Middle frontal gyrus (tissue), 1 donor: ENCODE results near the gene VPREB3.
"Not testable (repeated sequence)": the region's sequence is repeated elsewhere in the genome, so short reads cannot be mapped to it uniquely, and the experiment has no call there.

Experiments used
- DNase-seq: peaks from one replicate; pipeline ENCODE4 v3.0.0-alpha.2; 2015; ENCODE audit warnings: low spot score; ENCODE audit errors: extremely low spot score

Gene VPREB3

GRCh38 chr22:23742505-23743264 is 11.5 kb downstream of the VPREB3 start:
- no peak for DNase-seq

DNA sequence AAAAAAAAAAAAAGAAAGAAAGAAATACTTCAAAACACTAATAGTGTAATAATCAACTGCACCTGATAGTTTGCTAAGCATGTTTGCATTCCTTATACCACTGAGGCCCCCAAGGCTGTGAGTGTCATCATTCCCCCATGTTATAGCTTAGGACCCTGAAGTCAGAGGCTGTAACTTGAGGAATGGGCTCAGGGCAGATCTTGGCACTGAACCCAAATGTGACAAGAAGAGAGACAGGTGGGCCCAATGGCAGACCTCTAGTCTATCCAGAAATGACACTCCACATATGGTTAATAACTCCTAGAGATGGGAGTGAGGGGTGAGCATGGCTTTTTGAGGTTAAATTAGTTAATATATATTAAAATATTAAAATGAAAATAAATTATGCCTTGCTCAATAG is 16.5 kb downstream of the VPREB3 start:
- no peak for DNase-seq

DNA sequence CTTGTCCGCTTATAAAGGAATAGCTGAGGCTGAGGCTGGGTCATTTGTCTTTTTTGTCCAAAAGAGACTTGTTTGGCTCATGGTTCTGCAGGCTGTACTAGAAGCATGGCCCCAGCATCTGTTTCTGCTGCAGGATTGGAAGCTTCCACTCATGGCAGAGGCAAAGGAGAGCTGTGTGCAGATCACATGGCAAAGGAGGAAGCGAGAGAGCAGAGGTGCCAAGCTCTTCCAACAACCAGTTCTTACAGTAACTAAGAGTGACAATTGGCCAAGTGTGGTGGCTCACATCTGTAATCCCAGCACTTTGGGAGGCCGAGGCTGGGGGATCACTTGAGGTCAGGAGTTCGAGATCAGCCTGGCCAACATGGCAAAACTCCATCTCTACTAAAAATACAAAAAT is 26.1 kb downstream of the VPREB3 start:
- DNase-seq: not testable (repeated sequence)

- no peak for DNase-seq
Observed at GRCh38 chr22:23722724-23723123, 31.5 kb downstream of the VPREB3 start.

DNA sequence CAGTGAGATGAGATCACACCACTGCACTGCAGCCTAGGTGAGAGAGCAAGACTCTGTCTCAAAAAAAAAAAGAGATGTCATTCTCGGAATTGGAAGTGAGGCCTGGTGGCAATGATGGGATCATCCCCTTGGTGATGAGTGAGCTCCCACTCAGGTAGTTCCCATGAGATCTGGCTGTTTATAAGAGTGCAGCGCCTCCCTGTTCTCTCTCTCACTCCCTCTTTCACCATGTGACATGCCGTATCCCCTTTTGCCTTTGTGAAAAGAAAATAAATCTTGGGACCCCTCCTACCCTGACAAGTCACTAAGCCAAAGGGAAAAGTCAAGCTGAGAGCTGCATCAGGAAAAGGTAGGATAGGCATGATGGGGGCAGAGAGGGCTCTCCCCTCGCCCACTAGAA is 32.1 kb downstream of the VPREB3 start:
- no peak for DNase-seq

- DNase-seq: no peak
Observed at GRCh38 chr22:23720855-23721254, 33.4 kb downstream of the VPREB3 start.

DNA sequence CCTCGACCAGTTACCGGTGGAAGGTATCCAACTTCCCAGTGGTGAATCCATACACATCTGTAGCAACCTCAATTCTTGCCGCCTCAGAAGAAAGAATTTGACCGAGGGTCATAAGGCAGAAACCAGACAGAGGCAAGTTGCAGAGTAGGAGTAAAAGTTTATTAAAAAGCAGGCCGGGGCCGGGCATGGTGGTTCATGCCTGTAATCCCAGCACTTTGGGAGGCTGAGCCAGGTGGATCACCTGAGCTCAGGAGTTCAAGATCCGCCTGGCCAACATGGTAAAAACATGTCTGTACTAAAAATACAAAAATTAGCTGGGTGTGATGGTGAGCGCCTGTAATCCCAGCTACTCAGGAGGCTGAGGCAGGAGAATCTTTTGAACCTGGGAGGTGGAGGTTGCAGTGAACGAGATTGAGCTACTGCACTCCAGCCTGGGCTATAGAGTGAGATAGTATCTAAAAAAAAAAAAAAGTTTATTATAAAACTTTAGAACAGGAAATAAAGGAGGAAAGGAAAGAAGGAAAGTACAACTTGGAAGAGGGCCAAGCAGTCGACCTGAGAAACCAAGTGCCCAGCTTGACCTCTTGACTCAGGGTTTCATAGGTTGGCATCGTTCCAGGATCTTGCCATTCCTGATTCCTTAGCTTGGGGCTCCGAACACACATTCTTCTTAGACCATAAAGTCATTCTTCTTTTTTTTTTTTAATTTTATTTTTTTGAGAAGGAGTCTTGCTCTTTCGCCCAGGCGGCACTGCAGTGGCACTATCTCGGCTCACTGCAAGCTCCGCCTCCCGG is 35.7 kb downstream of the VPREB3 start:
- no peak for DNase-seq

DNA sequence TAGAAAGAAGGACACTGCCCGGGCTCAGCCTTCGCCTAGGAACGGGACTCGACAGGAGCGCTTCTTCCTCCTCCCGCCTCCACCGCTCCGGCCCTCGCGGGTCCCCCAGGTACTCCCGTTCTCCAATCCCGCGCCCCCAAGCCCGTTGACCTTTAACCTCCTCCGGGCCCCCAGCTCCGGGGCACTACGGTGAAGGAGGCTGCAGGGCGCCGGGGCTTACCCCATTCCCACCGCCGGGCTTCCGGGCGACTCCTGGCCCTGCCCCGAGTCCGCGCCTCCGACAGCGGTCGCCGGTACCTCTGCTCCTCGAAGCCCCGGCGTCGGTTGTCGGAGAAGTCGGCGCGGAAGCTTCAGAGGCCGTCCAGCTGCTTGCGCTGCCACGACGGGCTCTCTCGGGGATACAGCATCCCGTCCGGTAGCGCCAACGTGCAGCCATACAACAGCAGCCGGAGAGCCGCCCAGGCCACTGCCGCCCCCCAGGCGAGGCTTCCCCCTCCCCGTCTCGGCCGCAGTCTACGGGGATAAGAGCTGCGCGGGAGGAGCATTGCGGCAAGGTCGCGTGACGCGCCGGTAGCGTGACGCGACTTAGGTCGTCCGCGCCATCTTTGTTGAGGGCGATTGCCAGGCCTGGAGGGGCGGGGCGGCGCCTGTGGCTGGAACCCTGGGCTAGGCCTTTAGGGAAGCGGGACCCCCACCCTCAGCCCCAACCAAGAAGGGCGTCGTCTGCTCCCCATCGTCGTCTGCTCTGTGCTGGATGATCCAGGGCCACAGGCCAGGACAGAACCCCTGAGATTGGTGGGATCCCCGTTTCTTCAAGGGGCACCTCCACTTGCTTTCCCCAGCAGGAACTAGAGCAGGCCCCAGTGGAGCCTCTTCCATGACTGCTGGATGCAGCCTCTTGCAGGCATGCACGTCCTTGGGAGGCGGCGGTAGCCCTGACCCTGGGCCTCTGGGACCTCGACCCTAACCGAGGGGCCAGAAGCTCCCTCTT is 37.1 kb downstream of the VPREB3 start:
- DNase-seq: peak; percentile 82

DNA sequence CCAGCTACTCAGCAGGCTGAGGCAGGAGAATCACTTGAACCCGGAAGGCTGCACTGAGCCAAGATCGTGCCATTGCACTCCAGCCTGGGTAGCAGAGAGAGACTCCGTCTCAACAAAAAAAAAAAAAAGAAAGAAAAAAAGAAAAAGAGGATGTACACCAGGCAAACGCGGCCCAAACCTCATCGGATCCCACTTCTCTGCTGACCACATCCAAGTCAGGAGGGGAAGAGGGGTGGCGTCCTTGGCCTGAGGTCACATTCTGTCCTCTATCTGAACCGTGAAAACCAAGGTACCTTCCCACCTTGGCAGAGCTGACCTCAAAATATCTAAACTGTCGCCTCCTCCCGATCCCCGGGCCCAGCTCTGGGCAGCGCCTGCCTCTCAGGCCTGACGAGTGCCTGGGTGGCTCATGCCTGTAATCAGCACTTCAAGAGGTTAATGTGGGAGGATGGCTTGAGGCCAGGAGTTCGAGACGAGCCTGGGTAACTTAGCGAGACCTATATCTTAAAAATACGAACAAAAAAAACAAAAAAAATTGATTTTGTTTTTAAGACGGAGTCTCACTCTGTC is 38.3 kb downstream of the VPREB3 start:
- no peak for DNase-seq

GRCh38 chr22:23714596-23715578 is 39.3 kb downstream of the VPREB3 start:
- DNase-seq: no peak

- no peak for DNase-seq
Observed at GRCh38 chr22:23713696-23714595, 40.3 kb downstream of the VPREB3 start.

DNA sequence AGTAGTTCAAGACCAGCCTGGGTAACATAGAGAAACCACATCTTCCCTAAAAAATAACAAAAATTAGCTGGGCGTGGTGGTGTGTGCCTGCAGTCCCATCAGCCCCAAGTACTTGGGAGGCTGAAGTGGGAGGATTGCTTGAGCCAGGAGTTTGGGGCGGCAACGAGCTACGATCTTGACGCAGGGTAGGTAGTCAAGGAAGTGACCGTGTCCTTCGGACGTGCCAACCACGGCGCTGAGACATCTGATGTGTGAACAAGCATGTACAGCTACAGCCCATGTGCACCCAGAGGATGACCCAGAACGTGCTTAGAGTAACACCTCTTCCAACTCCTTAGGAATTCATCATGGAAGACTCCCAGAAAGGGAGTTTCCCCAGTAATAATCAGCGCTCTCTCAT is 42.0 kb downstream of the VPREB3 start:
- no peak for DNase-seq

DNA sequence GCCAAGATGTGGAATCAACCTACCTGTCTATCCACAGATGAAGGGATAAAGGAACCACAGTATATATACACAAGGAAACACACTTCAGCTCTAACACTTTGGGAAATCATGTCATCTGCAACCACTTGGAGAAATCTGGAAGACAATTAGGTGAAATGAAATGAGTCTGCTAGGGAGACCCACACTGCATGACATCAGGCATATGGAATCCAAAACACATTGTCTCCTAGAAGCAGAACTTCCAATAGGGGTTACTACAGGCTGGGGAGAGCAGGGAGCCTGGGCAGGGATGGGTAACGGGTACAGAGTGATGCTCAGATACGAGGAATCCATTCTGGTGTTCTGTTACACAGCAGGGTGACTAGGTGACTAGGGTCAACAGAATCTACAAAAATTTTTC is 45.1 kb downstream of the VPREB3 start:
- DNase-seq: no peak

- DNase-seq: no peak
Observed at GRCh38 chr22:23708270-23708669, 46.0 kb downstream of the VPREB3 start.

DNA sequence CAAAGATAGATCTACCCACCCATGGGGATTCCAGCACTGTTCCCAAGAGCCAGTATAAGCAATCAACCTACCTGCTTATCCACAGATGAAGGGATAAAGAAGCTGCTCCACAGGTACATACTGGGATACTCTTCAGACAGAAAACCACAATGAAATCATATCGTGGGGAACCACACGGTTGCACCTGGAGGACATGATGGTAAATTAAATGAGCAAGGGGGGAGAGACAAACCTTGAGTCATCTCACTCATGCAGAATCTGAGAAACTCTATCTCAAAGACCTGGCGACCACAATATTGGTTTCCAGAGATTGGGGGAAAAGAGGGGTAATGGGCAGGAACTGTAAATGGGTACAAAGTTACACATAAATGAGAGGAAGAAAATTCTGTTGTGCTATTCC is 48.9 kb downstream of the VPREB3 start:
- DNase-seq: no peak

DNA sequence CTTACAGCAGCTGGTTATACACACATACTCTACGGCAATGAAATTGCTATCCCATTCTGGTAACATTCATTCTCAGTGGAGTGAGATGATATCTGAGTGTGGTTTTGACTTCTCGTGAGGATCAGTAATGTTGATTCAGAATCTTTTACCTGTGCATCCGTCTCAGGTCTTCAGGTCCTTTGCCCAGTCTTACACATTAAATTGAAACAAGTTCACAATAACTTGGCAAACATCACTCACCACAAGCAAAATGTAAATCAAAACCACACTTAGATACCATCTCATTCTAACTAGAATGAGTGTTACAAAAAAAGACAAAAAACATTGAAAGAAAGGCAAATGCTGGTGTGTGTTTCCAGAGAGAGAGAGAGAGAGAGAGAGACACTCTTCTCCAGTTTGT is 49.4 kb downstream of the VPREB3 start:
- no peak for DNase-seq

DNA sequence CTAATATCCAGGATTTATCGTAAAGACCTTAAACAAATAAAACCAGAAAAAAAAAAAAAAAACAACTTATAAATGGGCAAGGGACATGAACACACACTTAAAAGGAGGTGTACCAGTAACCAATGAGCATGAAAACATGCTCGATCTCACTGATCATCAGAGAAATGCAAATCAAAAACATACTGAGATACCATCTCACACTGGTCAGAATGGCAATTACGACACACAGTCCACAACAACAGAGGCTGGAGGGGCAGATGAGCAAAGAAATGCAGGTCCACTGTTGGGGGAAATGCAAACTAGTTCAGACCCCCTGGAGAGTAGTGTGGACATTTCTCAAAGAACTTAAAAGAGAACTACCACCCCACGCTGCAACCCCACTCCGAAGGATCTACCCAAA is 50.2 kb downstream of the VPREB3 start:
- no peak for DNase-seq
